Endodermal cell (in vitro differentiated cells): ENCODE data around the gene PLCH2. TPM values are rescaled to one million over a fixed set of nuclear protein-coding genes. Genes with fewer than 3 reads are reported as not detected.

Experiments used
- DNase-seq: peaks from one replicate; pipeline ENCODE4 v3.0.0-alpha.2; 2017
- H3K27ac ChIP-seq: 2 replicates; pipeline ENCODE4 v1.5.1; 2013; ENCODE audit warnings: mild to moderate bottlenecking, low read depth, low read length, moderate library complexity
- H3K27me3 ChIP-seq: 2 replicates; pipeline ENCODE4 v1.6.1; 2013; ENCODE audit warnings: mild to moderate bottlenecking, low read length, moderate library complexity; ENCODE audit not compliant: insufficient read depth, control insufficient read depth, poor library complexity, severe bottlenecking
- H3K36me3 ChIP-seq: 2 replicates; pipeline ENCODE4 v1.7.0; 2013; ENCODE audit warnings: mild to moderate bottlenecking, low read length, moderate library complexity; ENCODE audit not compliant: control insufficient read depth, insufficient read depth
- H3K4me1 ChIP-seq: one replicate; pipeline ENCODE4 v1.7.0; 2013; ENCODE audit warnings: low read length; ENCODE audit not compliant: control insufficient read depth, insufficient read depth
- H3K4me3 ChIP-seq: 2 replicates; pipeline ENCODE4 v1.5.1; 2013; ENCODE audit warnings: mild to moderate bottlenecking, low read length, moderate library complexity
- H3K9ac ChIP-seq: 2 replicates; pipeline ENCODE4 v1.6.1; 2013; ENCODE audit warnings: mild to moderate bottlenecking, low read length, moderate library complexity; ENCODE audit not compliant: poor library complexity, severe bottlenecking; ENCODE audit errors: extremely low read depth
- H3K9me3 ChIP-seq: 2 replicates; pipeline ENCODE4 v1.6.1; 2013; ENCODE audit warnings: mild to moderate bottlenecking, low read length, moderate library complexity; ENCODE audit not compliant: control insufficient read depth
- H3K27ac Mint-ChIP-seq: 2 replicates; pipeline ENCODE4 v1.8.0; 2020; ENCODE audit warnings: mixed read lengths
- H3K27me3 Mint-ChIP-seq: 2 replicates; pipeline ENCODE4 v1.8.0; 2021; ENCODE audit warnings: mild to moderate bottlenecking, mixed read lengths; ENCODE audit not compliant: insufficient read depth
- H3K36me3 Mint-ChIP-seq: 2 replicates; pipeline ENCODE4 v1.8.0; 2020; ENCODE audit warnings: low read depth, mixed read lengths
- H3K4me1 Mint-ChIP-seq: 2 replicates; pipeline ENCODE4 v1.8.0; 2020; ENCODE audit warnings: mixed read lengths
- H3K4me3 Mint-ChIP-seq: 2 replicates; pipeline ENCODE4 v1.8.0; 2020; ENCODE audit warnings: mild to moderate bottlenecking, moderate library complexity, mixed read lengths
- H3K9me3 Mint-ChIP-seq: 2 replicates; pipeline ENCODE4 v1.8.0; 2020; ENCODE audit warnings: mild to moderate bottlenecking, mixed read lengths
- CTCF ChIP-seq: fragments of 200-600 bp; sonication (generic); conservative IDR thresholded peaks from 2 replicates; pipeline ENCODE4 v1.5.0; 2021; ENCODE audit warnings: antibody characterized with exemption, mild to moderate bottlenecking
- WGBS, 2 experiments: methylation state at CpG; one replicate each; pipeline versions ENCODE4 v1.1.5 to v1.1.7; 2013; ENCODE audit warnings: missing lambda C conversion rate in 2 of 2, mixed read lengths in 1 of 2; ENCODE audit not compliant: insufficient coverage in 1 of 2, insufficient read length in 1 of 2; 5-methylcytosine and 5-hydroxymethylcytosine counted together
- total RNA-seq, 2 donors: library from RNA; stranded (reverse); fragmentation: NEBNext Ultra II Directional in 1 of 2; extraction: Animal tissue kit (Norgen Biotek cat#: 25700) in 1 of 2; gene quantifications; 2 replicates in 1 of 2; 3 replicates in 1 of 2; pipeline ENCODE4 v1.2.1, GENCODE V29; 2021

The PLCH2 gene
- total RNA-seq, 2 donors from 2014 or later, result 0.18 to 0.31 TPM

DNA sequence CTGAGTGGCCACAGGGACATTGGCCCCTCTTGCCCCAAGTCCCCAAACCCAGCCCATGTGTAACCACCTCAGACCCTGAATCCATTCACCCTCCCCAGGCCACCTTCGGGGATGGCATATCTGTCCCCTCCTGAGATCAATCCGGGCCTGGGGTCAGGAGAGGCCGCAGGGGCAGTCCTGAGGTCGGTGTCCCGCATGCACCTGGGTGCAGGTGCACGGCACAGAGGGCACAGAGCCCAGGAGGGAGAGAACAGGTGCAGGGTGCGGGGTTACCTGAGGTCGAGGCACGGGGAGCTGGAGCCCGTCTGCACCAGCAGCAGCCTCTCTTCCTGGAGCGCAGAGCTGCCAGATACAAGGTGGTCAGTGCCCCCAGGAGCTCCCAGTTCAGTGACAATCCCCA, 33.5 kb downstream of the PLCH2 start:
- Mint-ChIP-seq H3K36me3 (peaks cover 26% of the 10 kb centered on the region), H3K27ac (no peak overlapping the region), H3K4me1 (no peaks in the 10 kb centered on the region), H3K9me3 (no peaks in the 10 kb centered on the region), H3K4me3 (no peak overlapping the region), H3K27me3 (no peaks in the 10 kb centered on the region)
- no peak overlapping the region for H3K4me3 ChIP-seq
- H3K9me3 ChIP-seq, result no peaks in the 10 kb centered on the region
- no peak overlapping the region for H3K27ac ChIP-seq
- H3K4me1 ChIP-seq, result no peaks in the 10 kb centered on the region
- DNase-seq, result no peak
- H3K27me3 ChIP-seq, result no peaks in the 10 kb centered on the region
- peaks cover 10% of the 10 kb centered on the region for H3K36me3 ChIP-seq
- 93 to 98% methylated on average over 7 to 11 of the region's 11 CpGs for WGBS, 2 experiments
- no peak overlapping the region for H3K9ac ChIP-seq
- no peak for TF ChIP-seq CTCF

- 91 to 95% methylated on average over 15 to 27 of the region's 27 CpGs for WGBS, 2 experiments
- no peak overlapping the region for H3K9ac ChIP-seq
- no peaks in the 10 kb centered on the region for H3K27me3 Mint-ChIP-seq
Measured at GRCh38 chr1:2510366-2511155, 34.5 kb downstream of the PLCH2 start.

DNA sequence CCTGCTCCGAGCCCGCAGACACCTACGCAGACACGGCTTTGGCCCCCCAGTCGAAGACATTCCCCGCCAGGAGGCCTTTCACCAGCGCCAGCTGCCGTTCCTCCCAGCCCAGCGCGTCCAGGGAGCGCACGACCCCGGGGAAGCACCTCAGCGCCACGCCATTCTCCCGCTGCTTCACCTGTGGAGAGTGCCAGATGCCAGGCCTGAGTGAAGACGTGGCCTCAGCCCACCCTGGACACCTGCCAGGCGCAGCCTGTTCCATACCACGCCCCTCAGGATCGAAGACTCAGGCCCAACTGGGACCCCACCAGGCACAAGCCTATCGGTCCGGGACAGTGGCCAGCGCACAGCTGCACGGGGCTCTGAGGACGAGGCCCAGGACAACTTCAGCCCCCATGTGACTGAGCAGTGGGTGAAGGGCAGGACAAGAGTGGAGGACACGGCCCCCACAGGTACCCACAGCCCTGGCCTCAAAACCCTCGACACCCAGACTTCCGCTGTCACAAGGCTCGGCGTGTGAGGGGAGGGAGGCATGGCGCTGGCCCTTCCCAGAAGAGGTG, 36.9 kb downstream of the PLCH2 start:
- 94% methylated on average over 28 to 31 of the region's 31 CpGs for WGBS, 2 experiments

More at GRCh38 chr1:2510366-2511155, 34.5 kb downstream of the PLCH2 start:
- no peaks in the 10 kb centered on the region for H3K27me3 ChIP-seq
- Mint-ChIP-seq H3K4me3 (no peak overlapping the region), H3K27ac (no peak overlapping the region), H3K36me3 (peaks cover 28% of the 10 kb centered on the region), H3K4me1 (no peaks in the 10 kb centered on the region), H3K9me3 (no peaks in the 10 kb centered on the region)
- no peaks in the 10 kb centered on the region for H3K4me1 ChIP-seq
- DNase-seq, result no peak
- no peak overlapping the region for H3K27ac ChIP-seq
- no peaks in the 10 kb centered on the region for H3K9me3 ChIP-seq
- no peak overlapping the region for H3K4me3 ChIP-seq
- H3K36me3 ChIP-seq, result peaks cover 10% of the 10 kb centered on the region
- TF ChIP-seq CTCF, result no peak

More for the DNA sequence above, 36.9 kb downstream of the PLCH2 start:
- no peaks in the 10 kb centered on the region for H3K9me3 ChIP-seq
- no peak overlapping the region for H3K27ac ChIP-seq
- H3K4me3 ChIP-seq, result no peak overlapping the region
- TF ChIP-seq CTCF, result no peak
- Mint-ChIP-seq H3K27ac (no peak overlapping the region), H3K36me3 (peaks cover 34% of the 10 kb centered on the region), H3K4me3 (no peak overlapping the region), H3K9me3 (no peaks in the 10 kb centered on the region), H3K4me1 (no peaks in the 10 kb centered on the region), H3K27me3 (no peaks in the 10 kb centered on the region)
- no peaks in the 10 kb centered on the region for H3K4me1 ChIP-seq
- no peak for DNase-seq
- no peaks in the 10 kb centered on the region for H3K27me3 ChIP-seq
- no peak overlapping the region for H3K9ac ChIP-seq
- H3K36me3 ChIP-seq, result peaks cover 18% of the 10 kb centered on the region
